HEK293 (cell line): ENCODE measurements around the gene TBC1D5.

Experiments
- CTCF ChIA-PET: fragments of 350-600 bp; formaldehyde crosslinking; extraction: SDS; loops from one replicate; lab custom pipeline; 2021; ENCODE audit warnings: antibody characterized with exemption; lab: Yijun Ruan, JAX
- POLR2A ChIA-PET: fragments of 300-600 bp; formaldehyde crosslinking; extraction: SDS; loops from one replicate; lab custom pipeline; 2020; ENCODE audit warnings: antibody characterized with exemption, inconsistent platforms; lab: Yijun Ruan, JAX
- H3K27ac ChIP-seq: fragments of 200-500 bp; sonication (Bioruptor generic); 2 replicates; pipeline ENCODE4 v1.5.1; 2014; ENCODE audit warnings: low read depth, low read length, control low read depth, inconsistent platforms; ENCODE audit errors: extremely low read depth
- H3K36me3 ChIP-seq, 2 experiments: fragments of 200-500 bp in 1 of 2; sonication (Bioruptor generic) in 1 of 2; 1 replicate in 1 of 2; 2 replicates in 1 of 2; pipeline ENCODE4 v1.5.1; 2014 to 2017; ENCODE audit warnings: inconsistent platforms in 2 of 2, low read length in 2 of 2; ENCODE audit not compliant: control insufficient read depth in 2 of 2, insufficient read depth in 1 of 2
- H3K4me1 ChIP-seq: fragments of 200-500 bp; sonication (Bioruptor generic); 2 replicates; pipeline ENCODE4 v1.5.1; 2014; ENCODE audit warnings: mild to moderate bottlenecking, low read length, inconsistent platforms; ENCODE audit not compliant: control insufficient read depth, insufficient read depth
- H3K4me3 ChIP-seq: 2 replicates; pipeline ENCODE4 v1.5.1; 2011; ENCODE audit warnings: low read depth, mild to moderate bottlenecking, control low read depth, low read length, moderate library complexity
- H3K9me3 ChIP-seq: fragments of 200-500 bp; sonication (Bioruptor generic); 2 replicates; pipeline ENCODE4 v1.5.1; 2014; ENCODE audit warnings: low read depth, low read length, inconsistent platforms; ENCODE audit not compliant: control insufficient read depth, insufficient read depth
- FEZF1 ChIP-seq: fragments of 450-650 bp; formaldehyde crosslinking; IDR thresholded peaks from 2 replicates; pipeline ENCODE4 v1.5.1; 2016; ENCODE audit warnings: missing biosample characterization, missing genetic modification characterization
- HOXD13 ChIP-seq: sonication (generic); formaldehyde crosslinking; IDR thresholded peaks from 2 replicates; pipeline ENCODE4 v1.8.0; 2022; ENCODE audit warnings: missing genetic modification reagents, borderline replicate concordance
- KLF8 ChIP-seq: fragments of 450-650 bp; formaldehyde crosslinking; IDR thresholded peaks from 2 replicates; pipeline ENCODE4 v1.5.1; 2016; ENCODE audit warnings: missing biosample characterization, missing genetic modification characterization
- REPIN1 ChIP-seq: fragments of 450-650 bp; formaldehyde crosslinking; IDR thresholded peaks from 2 replicates; pipeline ENCODE4 v1.5.1; 2017; ENCODE audit warnings: missing biosample characterization, missing genetic modification characterization, low read depth
- SETDB1 ChIP-seq: IDR thresholded peaks from one replicate; pipeline ENCODE4 v1.6.1; 2017; ENCODE audit warnings: mild to moderate bottlenecking, low read length, moderate library complexity, mixed read lengths; ENCODE audit not compliant: insufficient read length
- SP7 ChIP-seq: fragments of 450-650 bp; formaldehyde crosslinking; IDR thresholded peaks from 2 replicates; pipeline ENCODE4 v1.5.1; 2016; ENCODE audit warnings: missing biosample characterization, missing genetic modification characterization
- ZBTB8A ChIP-seq: fragments of 450-650 bp; formaldehyde crosslinking; IDR thresholded peaks from 2 replicates; pipeline ENCODE4 v1.5.1; 2016; ENCODE audit warnings: missing biosample characterization, missing genetic modification characterization
- ZFP3 ChIP-seq: fragments of 450-650 bp; formaldehyde crosslinking; IDR thresholded peaks from 2 replicates; pipeline ENCODE4 v1.5.1; 2016; ENCODE audit warnings: low read depth, missing biosample characterization, missing genetic modification characterization
- ZNF121 ChIP-seq: fragments of 450-650 bp; formaldehyde crosslinking; IDR thresholded peaks from 2 replicates; pipeline ENCODE4 v1.5.1; 2016; ENCODE audit warnings: missing biosample characterization, missing genetic modification characterization
- ZNF174 ChIP-seq: fragments of 450-650 bp; formaldehyde crosslinking; IDR thresholded peaks from 2 replicates; pipeline ENCODE4 v1.5.0; 2017; ENCODE audit warnings: missing biosample characterization, mild to moderate bottlenecking, missing genetic modification characterization
- ZNF184 ChIP-seq: fragments of 450-650 bp; IDR thresholded peaks from 2 replicates; pipeline ENCODE4 v1.5.1; 2018; ENCODE audit warnings: missing biosample characterization, mild to moderate bottlenecking, missing genetic modification characterization
- ZNF221 ChIP-seq: fragments of 450-650 bp; formaldehyde crosslinking; IDR thresholded peaks from 2 replicates; pipeline ENCODE4 v1.5.1; 2017; ENCODE audit warnings: missing biosample characterization, missing genetic modification characterization, borderline replicate concordance
- ZNF274 ChIP-seq, 2 experiments: fragments of 200-500 bp in 1 of 2; fragments of 450-650 bp in 1 of 2; sonication (Bioruptor generic) in 1 of 2; formaldehyde crosslinking in 1 of 2; IDR thresholded peaks; 2 replicates each; pipeline versions ENCODE4 v1.5.1 to v1.6.1; 2014 to 2016; ENCODE audit warnings: borderline replicate concordance in 1 of 2, inconsistent platforms in 1 of 2, low read length in 1 of 2, missing biosample characterization in 1 of 2, missing genetic modification characterization in 1 of 2
- ZNF529 ChIP-seq: fragments of 450-650 bp; formaldehyde crosslinking; IDR thresholded peaks from 2 replicates; pipeline ENCODE4 v1.5.1; 2017; ENCODE audit warnings: missing genetic modification characterization, missing biosample characterization; ENCODE audit not compliant: insufficient replicate concordance
- ZNF664 ChIP-seq: fragments of 450-650 bp; formaldehyde crosslinking; IDR thresholded peaks from 2 replicates; pipeline ENCODE4 v1.5.1; 2016; ENCODE audit warnings: missing biosample characterization, missing genetic modification characterization
- ZNF707 ChIP-seq: fragments of 450-650 bp; formaldehyde crosslinking; IDR thresholded peaks from 2 replicates; pipeline ENCODE4 v1.5.1; 2016; ENCODE audit warnings: missing biosample characterization, missing genetic modification characterization
- TF ChIP-seq, protein P1 (sequence below): fragments of 450-650 bp; formaldehyde crosslinking; IDR thresholded peaks from 2 replicates; pipeline ENCODE4 v1.5.1; 2016; ENCODE audit warnings: missing biosample characterization, missing genetic modification characterization
- TF ChIP-seq, protein P2 (sequence below): fragments of 450-650 bp; formaldehyde crosslinking; IDR thresholded peaks from 2 replicates; pipeline ENCODE4 v1.5.1; 2016; ENCODE audit warnings: missing biosample characterization, missing genetic modification characterization
- TF ChIP-seq, protein P3 (sequence below): fragments of 450-650 bp; formaldehyde crosslinking; IDR thresholded peaks from 2 replicates; pipeline ENCODE4 v1.5.1; 2016; ENCODE audit warnings: missing biosample characterization, missing genetic modification characterization, borderline replicate concordance
- TF ChIP-seq, protein P4 (sequence below): fragments of 450-650 bp; formaldehyde crosslinking; IDR thresholded peaks from 2 replicates; pipeline ENCODE4 v1.5.1; 2016; ENCODE audit warnings: missing biosample characterization, missing genetic modification characterization

The TBC1D5 gene

DNA sequence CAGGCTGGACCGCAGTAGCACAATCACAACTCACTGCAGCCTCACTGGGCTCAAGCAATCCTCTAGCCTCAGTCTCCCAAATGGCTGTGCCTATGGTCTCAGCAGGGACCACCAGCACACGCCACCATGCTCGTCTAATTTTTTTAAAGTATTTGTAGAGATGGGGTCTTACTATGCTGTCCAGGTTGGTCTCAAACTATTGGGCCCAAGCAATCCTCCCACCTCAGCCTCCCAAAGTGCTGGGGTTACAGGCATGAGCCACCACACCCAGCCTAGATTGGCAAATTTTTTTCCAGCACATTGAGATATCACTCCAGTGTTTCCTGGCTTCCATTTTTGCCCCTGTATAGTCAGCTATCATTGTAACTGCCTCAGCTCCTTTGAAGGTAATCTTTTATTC, 18.3 kb downstream of the TBC1D5 start:
- POLR2A ChIA-PET: no interaction called here
- Histone ChIP-seq H3K4me3 (no peak overlapping the region), H3K9me3 (no peaks in the 10 kb centered on the region), H3K36me3 (peaks cover 3% of the 10 kb centered on the region in 2 experiments; a peak in 2 of 3 replicates), H3K27ac (no peak overlapping the region), H3K4me1 (peaks cover 6% of the 10 kb centered on the region)
- CTCF ChIA-PET: no interaction called here
- TF ChIP-seq SP7 (tag by site-specific recombination): no peak
- TF ChIP-seq ZNF221 (tag by site-specific recombination): no peak
- TF ChIP-seq ZNF121: 0 out of 2 replicates have a peak, but pooled peaks have one; percentile 43

DNA sequence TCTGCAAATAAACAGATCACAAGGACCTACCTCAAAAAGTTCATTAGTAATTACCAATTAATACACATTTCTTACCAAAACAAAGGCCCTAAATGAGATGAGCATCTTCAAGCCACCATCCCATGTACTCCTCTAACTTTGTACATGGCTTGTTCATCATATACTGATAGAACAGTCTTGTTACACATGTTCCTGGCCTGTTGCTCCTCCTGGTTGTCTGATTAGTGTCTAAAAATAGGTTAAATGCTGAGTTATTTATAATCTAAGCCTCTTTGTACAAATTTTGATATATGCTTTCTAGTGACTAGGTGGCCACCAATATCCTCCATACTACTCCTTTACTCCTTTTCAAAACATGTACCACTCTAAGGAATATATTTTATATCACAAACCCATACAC, 25.0 kb downstream of the TBC1D5 start:
- POLR2A ChIA-PET: no interaction called here
- TF ChIP-seq ZNF707 (tag by site-specific recombination) (no peak), ZNF174 (tag by site-specific recombination) (no peak), ZNF184 (tag by site-specific recombination) (no peak), ZNF664 (tag by site-specific recombination) (no peak), KLF8 (tag by site-specific recombination) (no peak), REPIN1 (no peak), FEZF1 (tag by site-specific recombination) (no peak), SETDB1 (no peak), ZFP3 (no peak), HOXD13 (CRISPR knock-in tag) (no peak), ZNF529 (no peak), ZBTB8A (tag by site-specific recombination) (no peak), ZNF274 (IDR thresholded peaks at IDR 0.05; ENCODE audit: low read length) (no peak), ZNF274 (tag by site-specific recombination; IDR thresholded peaks at IDR 0.05; ENCODE audit: borderline replicate concordance) (no peak)
- TF ChIP-seq, protein P1, sequence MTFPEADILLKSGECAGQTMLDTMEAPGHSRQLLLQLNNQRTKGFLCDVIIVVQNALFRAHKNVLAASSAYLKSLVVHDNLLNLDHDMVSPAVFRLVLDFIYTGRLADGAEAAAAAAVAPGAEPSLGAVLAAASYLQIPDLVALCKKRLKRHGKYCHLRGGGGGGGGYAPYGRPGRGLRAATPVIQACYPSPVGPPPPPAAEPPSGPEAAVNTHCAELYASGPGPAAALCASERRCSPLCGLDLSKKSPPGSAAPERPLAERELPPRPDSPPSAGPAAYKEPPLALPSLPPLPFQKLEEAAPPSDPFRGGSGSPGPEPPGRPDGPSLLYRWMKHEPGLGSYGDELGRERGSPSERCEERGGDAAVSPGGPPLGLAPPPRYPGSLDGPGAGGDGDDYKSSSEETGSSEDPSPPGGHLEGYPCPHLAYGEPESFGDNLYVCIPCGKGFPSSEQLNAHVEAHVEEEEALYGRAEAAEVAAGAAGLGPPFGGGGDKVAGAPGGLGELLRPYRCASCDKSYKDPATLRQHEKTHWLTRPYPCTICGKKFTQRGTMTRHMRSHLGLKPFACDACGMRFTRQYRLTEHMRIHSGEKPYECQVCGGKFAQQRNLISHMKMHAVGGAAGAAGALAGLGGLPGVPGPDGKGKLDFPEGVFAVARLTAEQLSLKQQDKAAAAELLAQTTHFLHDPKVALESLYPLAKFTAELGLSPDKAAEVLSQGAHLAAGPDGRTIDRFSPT (tag by site-specific recombination): no peak
- TF ChIP-seq, protein P2, sequence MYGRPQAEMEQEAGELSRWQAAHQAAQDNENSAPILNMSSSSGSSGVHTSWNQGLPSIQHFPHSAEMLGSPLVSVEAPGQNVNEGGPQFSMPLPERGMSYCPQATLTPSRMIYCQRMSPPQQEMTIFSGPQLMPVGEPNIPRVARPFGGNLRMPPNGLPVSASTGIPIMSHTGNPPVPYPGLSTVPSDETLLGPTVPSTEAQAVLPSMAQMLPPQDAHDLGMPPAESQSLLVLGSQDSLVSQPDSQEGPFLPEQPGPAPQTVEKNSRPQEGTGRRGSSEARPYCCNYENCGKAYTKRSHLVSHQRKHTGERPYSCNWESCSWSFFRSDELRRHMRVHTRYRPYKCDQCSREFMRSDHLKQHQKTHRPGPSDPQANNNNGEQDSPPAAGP (tag by site-specific recombination): no peak
- TF ChIP-seq, protein P3, sequence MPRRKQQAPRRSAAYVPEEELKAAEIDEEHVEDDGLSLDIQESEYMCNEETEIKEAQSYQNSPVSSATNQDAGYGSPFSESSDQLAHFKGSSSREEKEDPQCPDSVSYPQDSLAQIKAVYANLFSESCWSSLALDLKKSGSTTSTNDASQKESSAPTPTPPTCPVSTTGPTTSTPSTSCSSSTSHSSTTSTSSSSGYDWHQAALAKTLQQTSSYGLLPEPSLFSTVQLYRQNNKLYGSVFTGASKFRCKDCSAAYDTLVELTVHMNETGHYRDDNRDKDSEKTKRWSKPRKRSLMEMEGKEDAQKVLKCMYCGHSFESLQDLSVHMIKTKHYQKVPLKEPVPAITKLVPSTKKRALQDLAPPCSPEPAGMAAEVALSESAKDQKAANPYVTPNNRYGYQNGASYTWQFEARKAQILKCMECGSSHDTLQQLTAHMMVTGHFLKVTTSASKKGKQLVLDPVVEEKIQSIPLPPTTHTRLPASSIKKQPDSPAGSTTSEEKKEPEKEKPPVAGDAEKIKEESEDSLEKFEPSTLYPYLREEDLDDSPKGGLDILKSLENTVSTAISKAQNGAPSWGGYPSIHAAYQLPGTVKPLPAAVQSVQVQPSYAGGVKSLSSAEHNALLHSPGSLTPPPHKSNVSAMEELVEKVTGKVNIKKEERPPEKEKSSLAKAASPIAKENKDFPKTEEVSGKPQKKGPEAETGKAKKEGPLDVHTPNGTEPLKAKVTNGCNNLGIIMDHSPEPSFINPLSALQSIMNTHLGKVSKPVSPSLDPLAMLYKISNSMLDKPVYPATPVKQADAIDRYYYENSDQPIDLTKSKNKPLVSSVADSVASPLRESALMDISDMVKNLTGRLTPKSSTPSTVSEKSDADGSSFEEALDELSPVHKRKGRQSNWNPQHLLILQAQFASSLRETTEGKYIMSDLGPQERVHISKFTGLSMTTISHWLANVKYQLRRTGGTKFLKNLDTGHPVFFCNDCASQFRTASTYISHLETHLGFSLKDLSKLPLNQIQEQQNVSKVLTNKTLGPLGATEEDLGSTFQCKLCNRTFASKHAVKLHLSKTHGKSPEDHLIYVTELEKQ: no peak
- TF ChIP-seq, protein P4, sequence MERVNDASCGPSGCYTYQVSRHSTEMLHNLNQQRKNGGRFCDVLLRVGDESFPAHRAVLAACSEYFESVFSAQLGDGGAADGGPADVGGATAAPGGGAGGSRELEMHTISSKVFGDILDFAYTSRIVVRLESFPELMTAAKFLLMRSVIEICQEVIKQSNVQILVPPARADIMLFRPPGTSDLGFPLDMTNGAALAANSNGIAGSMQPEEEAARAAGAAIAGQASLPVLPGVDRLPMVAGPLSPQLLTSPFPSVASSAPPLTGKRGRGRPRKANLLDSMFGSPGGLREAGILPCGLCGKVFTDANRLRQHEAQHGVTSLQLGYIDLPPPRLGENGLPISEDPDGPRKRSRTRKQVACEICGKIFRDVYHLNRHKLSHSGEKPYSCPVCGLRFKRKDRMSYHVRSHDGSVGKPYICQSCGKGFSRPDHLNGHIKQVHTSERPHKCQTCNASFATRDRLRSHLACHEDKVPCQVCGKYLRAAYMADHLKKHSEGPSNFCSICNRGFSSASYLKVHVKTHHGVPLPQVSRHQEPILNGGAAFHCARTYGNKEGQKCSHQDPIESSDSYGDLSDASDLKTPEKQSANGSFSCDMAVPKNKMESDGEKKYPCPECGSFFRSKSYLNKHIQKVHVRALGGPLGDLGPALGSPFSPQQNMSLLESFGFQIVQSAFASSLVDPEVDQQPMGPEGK (tag by site-specific recombination): no peak
- H3K27ac ChIP-seq: no peak overlapping the region
- H3K4me1 ChIP-seq: peaks cover 6% of the 10 kb centered on the region
- peaks cover 0 to 14% of the 10 kb centered on the region in 2 experiments; a peak in 2 of 3 replicates for H3K36me3 ChIP-seq
- no peaks in the 10 kb centered on the region for H3K9me3 ChIP-seq
- CTCF ChIA-PET: interaction anchor here (1.1 kb wide), 1 partner anchor 124 kb away, joined by 3 read pairs; no protein-coding TSS in a partner anchor
- H3K4me3 ChIP-seq: no peak overlapping the region
